OCI-LY7 (cell line): ENCODE data around the gene SUPT20HL2. TPM values are rescaled to one million over a fixed set of nuclear protein-coding genes. Genes with fewer than 3 reads are reported as not detected.

Experiments
- BruUV-seq: library from RNA; stranded (reverse); fragments of 400-500 nt; replicated peaks from 2 replicates; lab custom pipeline; 2021; lab: Mats Ljungman, UMichigan
- CTCF ChIA-PET: fragments of 300-600 bp; sonication (Branson Sonifier 250); formaldehyde crosslinking; loops from one replicate; lab custom pipeline; 2022; ENCODE audit warnings: antibody characterized with exemption; ENCODE audit not compliant: unreplicated experiment; lab: Charles Lee
- POLR2A ChIA-PET: fragments of 300-600 bp; sonication (Branson Sonifier 250); formaldehyde crosslinking; loops from one replicate; lab custom pipeline; 2022; ENCODE audit warnings: antibody characterized with exemption; lab: Charles Lee
- DNase-seq: peaks from one replicate; pipeline ENCODE4 v3.0.0-alpha.2; 2015; ENCODE audit warnings: low spot score
- H2AFZ ChIP-seq: fragments of 200-600 bp; sonication (generic), shearing (Covaris generic); 2 replicates; pipeline ENCODE4 v1.6.1; 2014; ENCODE audit warnings: mild to moderate bottlenecking, antibody characterized with exemption, low read length, moderate library complexity
- H3K27ac ChIP-seq: fragments of 200-600 bp; sonication (generic); 2 replicates; pipeline ENCODE4 v1.5.1; 2014; ENCODE audit warnings: mixed run types, low read depth, mild to moderate bottlenecking, moderate library complexity, low read length, inconsistent platforms; ENCODE audit not compliant: poor library complexity, severe bottlenecking
- H3K36me3 ChIP-seq: fragments of 200-600 bp; sonication (generic); 2 replicates; pipeline ENCODE4 v1.6.1; 2014; ENCODE audit warnings: mild to moderate bottlenecking, antibody characterized with exemption, low read length, moderate library complexity, mixed read lengths; ENCODE audit not compliant: insufficient read depth
- H3K4me1 ChIP-seq: fragments of 200-600 bp; sonication (generic); 2 replicates; pipeline ENCODE4 v1.5.1; 2014; ENCODE audit warnings: mild to moderate bottlenecking, low read length; ENCODE audit not compliant: insufficient read depth, poor library complexity, severe bottlenecking
- H3K4me2 ChIP-seq: fragments of 200-600 bp; sonication (generic); 2 replicates; pipeline ENCODE4 v1.6.1; 2014; ENCODE audit warnings: mild to moderate bottlenecking, low read length
- H3K4me3 ChIP-seq: fragments of 200-600 bp; sonication (generic); 2 replicates; pipeline ENCODE4 v1.5.1; 2014; ENCODE audit warnings: mild to moderate bottlenecking, low read depth, low read length; ENCODE audit not compliant: poor library complexity, severe bottlenecking
- H3K79me2 ChIP-seq: fragments of 200-600 bp; sonication (generic); 2 replicates; pipeline ENCODE4 v1.6.1; 2016; ENCODE audit warnings: low read depth, mild to moderate bottlenecking, low read length, moderate library complexity, mixed read lengths; ENCODE audit not compliant: insufficient read depth
- H3K9me2 ChIP-seq: fragments of 200-600 bp; sonication (generic); 2 replicates; pipeline ENCODE4 v1.6.1; 2016; ENCODE audit warnings: mild to moderate bottlenecking, low read length, mixed read lengths; ENCODE audit not compliant: insufficient read depth
- H3K9me3 ChIP-seq: fragments of 200-600 bp; sonication (generic); 2 replicates; pipeline ENCODE4 v1.6.1; 2014; ENCODE audit warnings: mild to moderate bottlenecking, mixed run types, low read length, mixed read lengths
- H4K20me1 ChIP-seq: fragments of 200-600 bp; sonication (generic); 2 replicates; pipeline ENCODE4 v1.6.1; 2014; ENCODE audit warnings: mild to moderate bottlenecking, antibody characterized with exemption, low read length, moderate library complexity, mixed read lengths; ENCODE audit not compliant: insufficient read depth
- CTCF ChIP-seq: fragments of 200-600 bp; sonication (generic); conservative IDR thresholded peaks from 2 replicates; pipeline ENCODE4 v1.5.1; 2014; ENCODE audit warnings: mild to moderate bottlenecking, antibody characterized with exemption, low read length, moderate library complexity, mixed read lengths
- EZH2phosphoT487 ChIP-seq: fragments of 200-600 bp; sonication (generic); IDR thresholded peaks from 2 replicates; pipeline ENCODE4 v1.6.1; 2018; ENCODE audit warnings: low read depth, borderline replicate concordance, mild to moderate bottlenecking, mixed run types, antibody characterized with exemption, low read length, moderate library complexity, mixed read lengths
- intact Hi-C: fragments of 100-400 bp; cut with micrococcal nuclease; formaldehyde crosslinking; loops from one replicate; pipeline ENCODE4 v1.10.0; 2022; ENCODE audit not compliant: unreplicated experiment
- total RNA-seq, 2 experiments: library from RNA; depleted of rRNA in 1 of 2; stranded (reverse); fragments of >200 nt in 1 of 2; shearing (Covaris generic) in 1 of 2; gene quantifications; 2 replicates each; pipeline ENCODE4 v1.2.3, GENCODE V29; 2014 to 2022

The SUPT20HL2 gene
- total RNA-seq, 2 experiments from 2014 or later, result not detected

- Histone ChIP-seq H3K9me3 (no peaks in the 10 kb centered on the region), H3K4me1 (no peaks in the 10 kb centered on the region), H3K4me2 (no peak overlapping the region), H3K79me2 (no peaks in the 10 kb centered on the region), H3K27ac (no peak overlapping the region), H2AFZ (no peak overlapping the region), H4K20me1 (no peaks in the 10 kb centered on the region), H3K36me3 (no peaks in the 10 kb centered on the region), H3K4me3 (no peak overlapping the region), H3K9me2 (no peaks in the 10 kb centered on the region)
- DNase-seq, result no peak
- intact Hi-C loops, result no loop called here
- TF ChIP-seq EZH2phosphoT487 (no peak), CTCF (no peak)
- ChIA-PET POLR2A (no interaction called here), CTCF (no interaction called here)
- no TSS peak for BruUV-seq
Observed at GRCh38 chrX:24357106-24357505, 43.2 kb upstream of the SUPT20HL2 start.

GRCh38 chrX:24355095-24355494 is 41.2 kb upstream of the SUPT20HL2 start:
- BruUV-seq, result no TSS peak
- Histone ChIP-seq H3K79me2 (no peaks in the 10 kb centered on the region), H3K27ac (no peak overlapping the region), H3K4me1 (no peaks in the 10 kb centered on the region), H3K4me2 (no peak overlapping the region), H3K36me3 (no peaks in the 10 kb centered on the region), H3K9me2 (no peaks in the 10 kb centered on the region), H3K4me3 (no peak overlapping the region), H3K9me3 (no peaks in the 10 kb centered on the region), H2AFZ (no peak overlapping the region), H4K20me1 (no peaks in the 10 kb centered on the region)
- ChIA-PET POLR2A (no interaction called here), CTCF (no interaction called here)
- no peak for TF ChIP-seq EZH2phosphoT487
- no peak for TF ChIP-seq CTCF
- intact Hi-C loops, result no loop called here
- no peak for DNase-seq

- Histone ChIP-seq H3K4me1 (no peaks in the 10 kb centered on the region), H3K36me3 (no peaks in the 10 kb centered on the region), H3K4me2 (no peak overlapping the region), H3K9me2 (no peaks in the 10 kb centered on the region), H3K9me3 (no peaks in the 10 kb centered on the region), H4K20me1 (no peaks in the 10 kb centered on the region), H3K79me2 (no peaks in the 10 kb centered on the region), H3K4me3 (no peak overlapping the region), H3K27ac (no peak overlapping the region), H2AFZ (no peak overlapping the region)
- ChIA-PET CTCF (no interaction called here), POLR2A (no interaction called here)
- TF ChIP-seq EZH2phosphoT487 (no peak), CTCF (no peak)
- BruUV-seq, result no TSS peak
- intact Hi-C loops, result no loop called here
- DNase-seq, result no peak
Observed at GRCh38 chrX:24350217-24350616, 36.3 kb upstream of the SUPT20HL2 start.
